Neuron (in vitro differentiated cells): ENCODE measurements around the gene IL22RA1.

Source experiments
- H2AFZ ChIP-seq: one replicate; pipeline ENCODE4 v1.6.1; 2013; ENCODE audit warnings: low read depth, mild to moderate bottlenecking, inconsistent platforms, low read length, moderate library complexity
- H3K27me3 ChIP-seq: one replicate; pipeline ENCODE4 v1.6.1; 2013; ENCODE audit warnings: low read length; ENCODE audit not compliant: insufficient read depth
- H3K36me3 ChIP-seq: one replicate; pipeline ENCODE4 v1.6.1; 2013; ENCODE audit warnings: low read length; ENCODE audit not compliant: insufficient read depth
- H3K4me1 ChIP-seq: one replicate; pipeline ENCODE4 v1.6.1; 2013; ENCODE audit warnings: low read length; ENCODE audit not compliant: insufficient read depth
- H3K4me3 ChIP-seq: 2 replicates; pipeline ENCODE4 v1.5.1; 2013; ENCODE audit warnings: mild to moderate bottlenecking, low read length, moderate library complexity
- H3K9me3 ChIP-seq: one replicate; pipeline ENCODE4 v1.6.1; 2013; ENCODE audit warnings: low read length

Gene IL22RA1

GRCh38 chr1:24157918-24158481 is 15.1 kb upstream of the IL22RA1 start:
- Histone ChIP-seq H3K4me3 (no peak overlapping the region), H3K36me3 (no peaks in the 10 kb centered on the region), H2AFZ (no peak overlapping the region), H3K27me3 (peaks cover 7% of the 10 kb centered on the region), H3K9me3 (no peaks in the 10 kb centered on the region), H3K4me1 (no peaks in the 10 kb centered on the region)

DNA sequence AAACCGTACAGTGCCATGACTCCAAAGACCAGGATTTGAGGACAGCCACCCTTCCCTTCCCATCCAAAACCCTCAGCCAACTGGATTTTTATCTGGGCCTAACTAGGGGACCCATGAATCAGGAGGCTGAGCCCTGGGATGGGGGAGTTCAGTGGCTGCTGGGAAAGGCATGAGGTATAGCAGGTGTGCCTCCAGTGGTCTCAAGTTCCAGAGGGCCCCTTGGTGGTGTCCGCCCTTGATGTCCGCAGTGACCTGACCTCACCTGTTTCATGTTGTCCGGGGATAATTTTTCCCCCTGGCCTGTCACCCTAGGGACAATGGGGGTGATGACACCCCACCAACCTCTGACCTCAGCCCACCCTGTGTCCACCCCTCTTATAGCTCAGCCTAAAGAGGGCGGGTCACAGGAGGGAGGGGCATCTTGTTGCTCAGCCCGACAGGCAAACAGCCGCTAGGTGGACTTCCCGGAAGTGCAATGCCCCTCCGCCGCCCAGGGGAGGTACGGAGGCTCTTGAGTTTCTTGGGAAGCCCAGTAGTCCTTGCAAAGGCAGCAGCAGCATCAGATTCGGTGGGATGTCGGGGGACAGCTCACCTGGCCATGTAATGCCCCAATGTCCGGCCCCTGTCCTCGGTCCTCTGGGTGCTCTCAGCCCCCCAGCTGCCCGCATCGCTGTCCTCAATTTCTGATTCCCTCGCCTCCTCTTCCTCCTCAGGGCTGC is 13.8 kb upstream of the IL22RA1 start:
- Histone ChIP-seq H3K27me3 (peaks cover 10% of the 10 kb centered on the region), H2AFZ (no peak overlapping the region), H3K9me3 (no peaks in the 10 kb centered on the region), H3K4me3 (no peak overlapping the region), H3K4me1 (no peaks in the 10 kb centered on the region), H3K36me3 (no peaks in the 10 kb centered on the region)

- Histone ChIP-seq H3K4me1 (no peaks in the 10 kb centered on the region), H2AFZ (no peak overlapping the region), H3K27me3 (peaks cover 20% of the 10 kb centered on the region), H3K4me3 (no peak overlapping the region), H3K36me3 (no peaks in the 10 kb centered on the region), H3K9me3 (no peaks in the 10 kb centered on the region)
These were observed 12.3 kb upstream of the IL22RA1 start for GRCh38 chr1:24155011-24155782.

DNA sequence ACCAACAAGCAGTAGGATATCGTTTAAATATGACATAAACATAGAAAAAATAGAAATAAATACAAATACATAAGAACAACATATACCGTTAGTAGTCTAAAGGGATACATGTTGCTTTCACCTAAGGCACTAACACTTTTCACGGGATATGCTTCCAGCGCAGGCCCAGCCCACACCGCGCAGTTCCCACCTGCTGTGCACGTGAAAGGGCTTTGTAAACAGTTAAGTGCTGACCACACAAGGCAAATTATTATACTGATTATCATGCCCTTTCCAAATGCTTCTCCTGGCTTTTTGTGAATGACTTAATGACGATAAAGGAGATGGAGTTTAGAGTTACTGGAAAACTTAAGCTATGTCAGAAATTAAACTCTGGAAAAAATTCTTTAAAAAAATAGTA is 11.3 kb upstream of the IL22RA1 start:
- no peaks in the 10 kb centered on the region for H3K4me1 ChIP-seq
- H3K27me3 ChIP-seq, result peaks cover 20% of the 10 kb centered on the region
- H3K4me3 ChIP-seq, result no peak overlapping the region
- H2AFZ ChIP-seq, result no peak overlapping the region
- no peaks in the 10 kb centered on the region for H3K36me3 ChIP-seq
- no peaks in the 10 kb centered on the region for H3K9me3 ChIP-seq

GRCh38 chr1:24152631-24153494 is 9.9 kb upstream of the IL22RA1 start:
- Histone ChIP-seq H3K9me3 (no peaks in the 10 kb centered on the region), H3K27me3 (peaks cover 20% of the 10 kb centered on the region), H2AFZ (no peak overlapping the region), H3K4me1 (no peaks in the 10 kb centered on the region), H3K4me3 (no peak overlapping the region), H3K36me3 (no peaks in the 10 kb centered on the region)

DNA sequence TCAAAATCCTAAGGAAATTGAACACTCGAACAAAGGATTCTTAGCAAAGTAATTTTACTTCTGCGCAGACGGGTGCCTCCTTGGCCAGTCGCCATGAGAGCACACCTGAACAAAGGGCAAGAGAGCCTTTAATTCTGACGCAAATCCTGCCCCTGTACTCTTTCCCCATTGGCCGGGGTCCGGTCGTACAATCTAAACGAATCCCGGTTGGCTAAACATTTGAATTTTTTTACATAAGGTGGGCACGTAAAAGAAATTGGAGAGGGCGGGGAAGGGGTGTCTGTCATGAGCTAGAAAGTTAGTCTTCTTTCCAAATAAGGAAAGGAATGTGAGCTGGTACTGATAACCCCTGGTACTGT is 8.2 kb upstream of the IL22RA1 start:
- H3K4me3 ChIP-seq, result no peak overlapping the region
- no peaks in the 10 kb centered on the region for H3K36me3 ChIP-seq

DNA sequence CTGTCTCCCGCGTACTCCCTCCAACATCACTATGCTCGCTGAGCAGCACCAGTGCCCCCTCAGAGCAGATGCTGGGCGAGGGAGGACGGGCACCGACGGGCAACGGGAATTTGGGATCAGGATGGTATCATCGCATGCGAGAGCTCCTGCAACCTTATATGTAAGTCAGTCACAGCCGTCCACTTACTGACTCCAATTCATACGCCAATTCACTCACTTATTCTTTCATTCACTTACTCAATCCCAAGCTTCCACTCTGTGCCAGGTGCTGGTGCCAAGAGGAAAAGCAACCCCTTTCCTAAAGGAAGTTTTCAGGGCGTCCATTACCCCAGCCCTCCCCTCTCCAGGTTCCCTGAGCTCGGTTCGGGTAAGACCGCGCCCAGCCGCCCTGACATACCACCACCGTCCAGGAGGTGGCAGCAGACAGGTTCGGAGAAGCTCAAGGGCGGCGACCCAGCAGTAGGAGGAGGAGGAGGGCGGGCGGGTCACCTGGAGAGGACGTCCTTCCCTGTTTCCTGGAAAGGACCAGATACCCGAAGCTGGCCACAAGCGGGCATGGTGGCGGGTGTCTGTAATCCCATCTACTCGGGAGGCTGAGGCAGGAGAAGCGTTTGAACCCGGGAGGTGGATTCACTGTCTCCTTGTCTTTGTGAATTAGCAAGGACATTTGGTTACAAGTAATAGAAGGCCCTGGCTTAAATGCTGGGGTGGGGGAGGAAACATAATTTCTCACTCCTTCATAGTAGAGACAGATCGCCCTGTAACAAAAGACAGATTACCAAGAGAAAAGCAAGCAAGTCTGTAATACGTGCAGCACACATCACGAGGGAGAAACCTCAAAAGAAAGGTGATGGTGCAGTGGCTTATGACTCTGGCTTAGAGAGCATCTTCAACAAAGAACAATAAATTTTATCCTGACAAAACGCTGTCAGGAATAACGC is 7.6 kb upstream of the IL22RA1 start:
- Histone ChIP-seq H3K4me3 (no peak overlapping the region), H2AFZ (no peak overlapping the region), H3K9me3 (no peaks in the 10 kb centered on the region), H3K27me3 (peaks cover 23% of the 10 kb centered on the region), H3K4me1 (no peaks in the 10 kb centered on the region), H3K36me3 (no peaks in the 10 kb centered on the region)

More for the DNA sequence above, 8.2 kb upstream of the IL22RA1 start:
- Histone ChIP-seq H2AFZ (no peak overlapping the region), H3K27me3 (peaks cover 23% of the 10 kb centered on the region), H3K4me1 (no peaks in the 10 kb centered on the region), H3K9me3 (no peaks in the 10 kb centered on the region)

GRCh38 chr1:24149866-24150233 is 6.9 kb upstream of the IL22RA1 start:
- H3K27me3 ChIP-seq, result peaks cover 23% of the 10 kb centered on the region
- no peaks in the 10 kb centered on the region for H3K9me3 ChIP-seq
- no peaks in the 10 kb centered on the region for H3K36me3 ChIP-seq
- H3K4me1 ChIP-seq, result no peaks in the 10 kb centered on the region
- no peak overlapping the region for H2AFZ ChIP-seq
- H3K4me3 ChIP-seq, result no peak overlapping the region

- no peak overlapping the region for H3K4me3 ChIP-seq
These were observed 4.9 kb upstream of the IL22RA1 start for GRCh38 chr1:24147816-24148215.

GRCh38 chr1:24147194-24147593 is 4.3 kb upstream of the IL22RA1 start:
- Histone ChIP-seq H3K4me3 (no peak overlapping the region), H3K4me1 (no peaks in the 10 kb centered on the region), H3K27me3 (peaks cover 33% of the 10 kb centered on the region), H3K9me3 (no peaks in the 10 kb centered on the region), H3K36me3 (no peaks in the 10 kb centered on the region), H2AFZ (no peak overlapping the region)

More at GRCh38 chr1:24147816-24148215, 4.9 kb upstream of the IL22RA1 start:
- Histone ChIP-seq H3K9me3 (no peaks in the 10 kb centered on the region), H2AFZ (no peak overlapping the region), H3K4me1 (no peaks in the 10 kb centered on the region), H3K36me3 (no peaks in the 10 kb centered on the region), H3K27me3 (peaks cover 33% of the 10 kb centered on the region)

GRCh38 chr1:24141311-24141997 is 1.5 kb downstream of the IL22RA1 start:
- peaks cover 5% of the 10 kb centered on the region for H3K4me1 ChIP-seq
- H3K36me3 ChIP-seq, result no peaks in the 10 kb centered on the region
- H3K4me3 ChIP-seq, result no peak overlapping the region
- no peaks in the 10 kb centered on the region for H3K9me3 ChIP-seq
- H3K27me3 ChIP-seq, result peaks cover 24% of the 10 kb centered on the region
- no peak overlapping the region for H2AFZ ChIP-seq
